ENCODE measurements around the gene NANOS3. TPM values are rescaled to one million over a fixed set of nuclear protein-coding genes. Genes with fewer than 3 reads are reported as not detected.

Gene NANOS3
- total and polyA plus RNA-seq, 2 of the 13 experiments (the other 11 are each of a cell fraction or from before 2014, with no cell fraction given), result 0.21 TPM; not detected in 1

DNA sequence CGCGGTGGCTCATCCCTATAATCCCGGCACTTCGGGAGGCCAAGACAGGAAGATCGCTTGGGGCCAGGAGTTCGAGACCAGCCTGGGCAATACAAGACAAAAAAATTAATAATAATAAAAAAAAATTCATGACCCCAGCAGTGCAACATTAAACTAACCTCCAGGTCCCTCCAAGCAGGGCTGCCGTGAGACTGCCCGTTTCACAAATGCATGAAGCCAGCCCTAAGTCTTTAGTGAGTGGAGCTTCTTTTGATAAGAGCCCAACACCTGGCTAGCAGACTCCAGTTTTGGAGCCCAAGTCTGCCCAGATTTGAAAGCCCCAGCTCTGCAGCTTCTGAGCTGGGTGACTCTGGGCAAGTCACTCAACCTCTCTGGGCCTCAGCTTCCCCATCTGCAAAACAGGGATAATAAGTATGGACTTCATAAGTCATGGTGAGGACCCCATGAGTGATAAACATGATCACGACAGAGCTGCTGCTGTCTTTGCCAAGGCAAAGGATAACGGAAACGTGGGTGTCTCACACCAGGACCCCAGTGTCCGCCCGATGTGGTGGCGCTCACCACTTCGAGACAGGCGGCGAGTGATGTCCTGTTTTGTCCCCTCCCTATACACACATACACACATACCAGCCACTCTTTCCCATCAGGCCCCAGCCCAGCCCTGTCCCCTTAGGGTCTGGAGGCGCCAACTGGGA is 38.4 kb upstream of the NANOS3 start:
- H3K4me1 ChIP-seq (ENCODE audit: insufficient read depth, low read length), result peaks cover 52% of the 10 kb centered on the region
- H2AFZ ChIP-seq (ENCODE audit: low read length), result no peak overlapping the region
- H3K9me3 ChIP-seq (ENCODE audit: low read length), result no peaks in the 10 kb centered on the region
- WGBS (ENCODE audit: low lambda C conversion rate), result 94% methylated on average over 13 of the region's 18 CpGs
- H3K27me3 ChIP-seq (ENCODE audit: control insufficient read depth in 1 of 2, insufficient read depth in 2 of 2, low read length in 2 of 2), result no peaks in the 10 kb centered on the region
- H3K4me2 ChIP-seq (ENCODE audit: low read depth, low read length), result no peak overlapping the region
- ATAC-seq (no peak), FAIRE-seq (no peak), DNase-seq (ENCODE audit: low spot score) (no peak)
- no peaks in the 10 kb centered on the region for H4K20me1 ChIP-seq (ENCODE audit: insufficient read depth, low read length)
- no peaks in the 10 kb centered on the region; a peak in 2 of 5 replicates for H3K36me3 ChIP-seq (replicated peaks in 1 of 2; ENCODE audit: control insufficient read depth in 1 of 2, insufficient read depth in 2 of 2, low read length in 2 of 2)
- TF ChIP-seq ZNF772 (CRISPR knock-in tag; IDR thresholded peaks at IDR 0.05), result no peak
- TF ChIP-seq ETV5 (CRISPR knock-in tag; IDR thresholded peaks at IDR 0.05; ENCODE audit: borderline replicate concordance), result no peak
- TF ChIP-seq, protein P1, sequence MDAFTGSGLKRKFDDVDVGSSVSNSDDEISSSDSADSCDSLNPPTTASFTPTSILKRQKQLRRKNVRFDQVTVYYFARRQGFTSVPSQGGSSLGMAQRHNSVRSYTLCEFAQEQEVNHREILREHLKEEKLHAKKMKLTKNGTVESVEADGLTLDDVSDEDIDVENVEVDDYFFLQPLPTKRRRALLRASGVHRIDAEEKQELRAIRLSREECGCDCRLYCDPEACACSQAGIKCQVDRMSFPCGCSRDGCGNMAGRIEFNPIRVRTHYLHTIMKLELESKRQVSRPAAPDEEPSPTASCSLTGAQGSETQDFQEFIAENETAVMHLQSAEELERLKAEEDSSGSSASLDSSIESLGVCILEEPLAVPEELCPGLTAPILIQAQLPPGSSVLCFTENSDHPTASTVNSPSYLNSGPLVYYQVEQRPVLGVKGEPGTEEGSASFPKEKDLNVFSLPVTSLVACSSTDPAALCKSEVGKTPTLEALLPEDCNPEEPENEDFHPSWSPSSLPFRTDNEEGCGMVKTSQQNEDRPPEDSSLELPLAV (CRISPR knock-in tag; conservative IDR thresholded peaks at IDR 0.05; ENCODE audit: low read depth), result no peak
- TF ChIP-seq HMGA1 (CRISPR knock-in tag; conservative IDR thresholded peaks at IDR 0.05), result no peak
- peak; percentile 88 for TF ChIP-seq ZNF768 (CRISPR knock-in tag; IDR thresholded peaks at IDR 0.05)
- ChIA-PET POLR2A (no interaction called here), CTCF (ENCODE audit: low intra/inter-chr PET ratio, low total read pairs) (no interaction called here)
- in situ Hi-C loops (cut with HindIII; ENCODE audit: extremely low pct_ligation_motif_present, low pct_unique_long_range_greater_than_20kb) (no loop called here), intact Hi-C loops (cut with micrococcal nuclease; ENCODE audit: unreplicated experiment) (no loop called here)
- peaks cover 25% of the 10 kb centered on the region for H3K79me2 ChIP-seq (ENCODE audit: insufficient read depth, low read length)
- no peak overlapping the region for H3K9ac ChIP-seq (ENCODE audit: insufficient read depth, low read depth, low read length)
- BruUV-seq (replicated peaks), result no TSS peak
- H3K4me3 ChIP-seq (replicated peaks in 1 of 3; ENCODE audit: insufficient read depth in 1 of 3, low read depth in 2 of 3, low read length in 3 of 3), result no peak overlapping the region
- H3K27ac ChIP-seq (ENCODE audit: extremely low read length, insufficient read depth, low read length), result no peak overlapping the region

Data from HepG2 (cell line).